ENCODE results near the gene SERINC2.
"Not testable (repeated sequence)": the region's sequence is repeated elsewhere in the genome, so short reads cannot be mapped to it uniquely, and the experiment has no call there.

The SERINC2 gene

GRCh38 chr1:31435471-31436409 lies 22.7 kb downstream of the SERINC2 start:
- DNase-seq = no peak

GRCh38 chr1:31436596-31437432 lies 23.8 kb downstream of the SERINC2 start:
- no peak for DNase-seq

GRCh38 chr1:31437433-31438037 lies 24.5 kb downstream of the SERINC2 start:
- DNase-seq = no peak

- no peak for DNase-seq
These were observed 26.3 kb downstream of the SERINC2 start for GRCh38 chr1:31439276-31439675.

GRCh38 chr1:31441073-31441472 lies 28.1 kb downstream of the SERINC2 start:
- no peak for DNase-seq

GRCh38 chr1:31441558-31441957 lies 28.5 kb downstream of the SERINC2 start:
- no peak for DNase-seq

GRCh38 chr1:31441970-31442647 lies 29.1 kb downstream of the SERINC2 start:
- no peak for DNase-seq

GRCh38 chr1:31442648-31442994 lies 29.6 kb downstream of the SERINC2 start:
- no peak for DNase-seq

GRCh38 chr1:31443673-31444072 lies 30.7 kb downstream of the SERINC2 start:
- DNase-seq = no peak

GRCh38 chr1:31444725-31445448 lies 31.9 kb downstream of the SERINC2 start:
- DNase-seq = no peak

- no peak for DNase-seq
These were observed 32.9 kb downstream of the SERINC2 start for GRCh38 chr1:31445951-31446350.

- no peak for DNase-seq
These were observed 34.2 kb downstream of the SERINC2 start for GRCh38 chr1:31447210-31447609.

- DNase-seq = no peak
These were observed 40.5 kb downstream of the SERINC2 start for GRCh38 chr1:31453384-31454079.

- no peak for DNase-seq
These were observed 45.4 kb downstream of the SERINC2 start for GRCh38 chr1:31458287-31458896.

GRCh38 chr1:31460027-31460426 lies 47.0 kb downstream of the SERINC2 start:
- DNase-seq = no peak

GRCh38 chr1:31467005-31467674 lies 54.1 kb downstream of the SERINC2 start:
- DNase-seq = no peak

GRCh38 chr1:31470794-31471315 lies 57.8 kb downstream of the SERINC2 start:
- no peak for DNase-seq

- DNase-seq = peak; percentile 33
These were observed 58.7 kb downstream of the SERINC2 start for GRCh38 chr1:31471452-31472313.

- not testable (repeated sequence) for DNase-seq
These were observed 59.3 kb downstream of the SERINC2 start for GRCh38 chr1:31472314-31472651.
